H1 (cell line): Measurements from ENCODE around the gene SLC2A11. TPM values are rescaled to one million over a fixed set of nuclear protein-coding genes. Genes with fewer than 3 reads are reported as not detected.

Experiments used
- CTCF ChIA-PET: fragments of 300-600 bp; sonication (Branson Sonifier 250); formaldehyde crosslinking; loops from one replicate; lab custom pipeline; 2021; ENCODE audit not compliant: partially characterized antibody; lab: Charles Lee
- POLR2A ChIA-PET: fragments of 300-600 bp; sonication (Branson Sonifier 250); formaldehyde crosslinking; loops from one replicate; lab custom pipeline; 2021; ENCODE audit warnings: inconsistent platforms; ENCODE audit not compliant: partially characterized antibody; lab: Charles Lee
- DNase-seq, 2 experiments: peaks; one replicate each; pipeline versions ENCODE4 v3.0.0 to v3.0.0-alpha.2; 2010 to 2022; ENCODE audit warnings: low spot score in 2 of 2, low read depth in 1 of 2, mixed read lengths in 1 of 2
- FAIRE-seq: peaks from 2 replicates; lab custom pipeline; 2011; peaks lifted over from hg19 to GRCh38; lab: Jason Lieb, UNC
- H2AFZ ChIP-seq: 2 replicates; pipeline ENCODE4 v1.8.1; 2012; ENCODE audit warnings: low read length, inconsistent platforms
- H2AK5ac ChIP-seq: 2 replicates; pipeline ENCODE4 v1.6.1; 2013; ENCODE audit warnings: low read depth, low read length
- H2BK120ac ChIP-seq: replicated peaks from 2 replicates; pipeline ENCODE3; 2013; ENCODE audit warnings: low read depth, low read length, inconsistent platforms
- H2BK12ac ChIP-seq: 2 replicates; pipeline ENCODE4 v1.6.1; 2013; ENCODE audit warnings: low read depth, low read length
- H2BK15ac ChIP-seq: 2 replicates; pipeline ENCODE4 v1.6.1; 2013; ENCODE audit warnings: low read length
- H2BK20ac ChIP-seq: 2 replicates; pipeline ENCODE4 v1.6.1; 2013; ENCODE audit warnings: low read length
- H2BK5ac ChIP-seq: 2 replicates; pipeline ENCODE4 v1.6.1; 2013; ENCODE audit warnings: low read depth, low read length
- H3K14ac ChIP-seq: 2 replicates; pipeline ENCODE4 v1.6.1; 2013; ENCODE audit warnings: inconsistent platforms; ENCODE audit not compliant: insufficient read length
- H3K18ac ChIP-seq: 2 replicates; pipeline ENCODE4 v1.6.1; 2013; ENCODE audit warnings: low read length; ENCODE audit errors: extremely low read depth
- H3K23ac ChIP-seq: 2 replicates; pipeline ENCODE4 v1.6.1; 2013; ENCODE audit warnings: inconsistent platforms; ENCODE audit not compliant: insufficient read length
- H3K23me2 ChIP-seq: 2 replicates; pipeline ENCODE4 v1.6.1; 2013; ENCODE audit warnings: low read depth, low read length
- H3K27ac ChIP-seq: 2 replicates; pipeline ENCODE4 v1.6.1; 2011; ENCODE audit warnings: low read depth, low read length, inconsistent platforms
- H3K27me3 ChIP-seq, 4 experiments: replicated peaks in 1 of 4; 1 replicate in 1 of 4; 2 replicates in 3 of 4; pipeline versions ENCODE4 v1.6.1 to v1.8.1; 2011 to 2013; ENCODE audit warnings: low read length in 3 of 4, mild to moderate bottlenecking in 3 of 4, inconsistent platforms in 2 of 4, mixed read lengths in 2 of 4, moderate library complexity in 1 of 4; ENCODE audit not compliant: control insufficient read depth in 3 of 4, insufficient read depth in 3 of 4; ENCODE audit errors: extremely low read depth in 1 of 4
- H3K36me3 ChIP-seq, 4 experiments: 2 replicates each; pipeline versions ENCODE4 v1.6.1 to v1.8.1; 2011 to 2013; ENCODE audit warnings: mild to moderate bottlenecking in 4 of 4, low read length in 3 of 4, moderate library complexity in 2 of 4, control low read depth in 1 of 4, inconsistent platforms in 1 of 4; ENCODE audit not compliant: insufficient read depth in 4 of 4, control insufficient read depth in 2 of 4
- H3K4ac ChIP-seq: replicated peaks from 2 replicates; pipeline ENCODE3; 2013; ENCODE audit warnings: low read length, low read depth, mixed read lengths, inconsistent platforms; ENCODE audit not compliant: insufficient read length
- H3K4me1 ChIP-seq, 4 experiments: replicated peaks in 1 of 4; 1 replicate in 1 of 4; 2 replicates in 3 of 4; pipeline versions ENCODE4 v1.6.1 to v1.8.1; 2011 to 2013; ENCODE audit warnings: low read length in 3 of 4, inconsistent platforms in 2 of 4, mixed read lengths in 1 of 4; ENCODE audit not compliant: insufficient read depth in 4 of 4, control insufficient read depth in 3 of 4
- H3K4me2 ChIP-seq, 2 experiments: 2 replicates each; pipeline versions ENCODE4 v1.6.1 to v1.8.1; 2011 to 2013; ENCODE audit warnings: low read depth in 2 of 2, low read length in 2 of 2, control low read depth in 1 of 2, inconsistent platforms in 1 of 2, mild to moderate bottlenecking in 1 of 2; ENCODE audit not compliant: insufficient read depth in 1 of 2
- H3K4me3 ChIP-seq, 4 experiments: fragments of 200-600, 300-600 bp in 1 of 4; sonication (generic), shearing (Covaris generic), sonication (Bioruptor Twin) in 1 of 4; 2 replicates each; pipeline versions ENCODE4 v1.5.1 to v1.8.1; 2011 to 2016; ENCODE audit warnings: low read length in 4 of 4, low read depth in 3 of 4, control low read depth in 2 of 4, inconsistent platforms in 2 of 4, mild to moderate bottlenecking in 2 of 4, mixed read lengths in 1 of 4, moderate library complexity in 1 of 4; ENCODE audit not compliant: insufficient read depth in 2 of 4; ENCODE audit errors: extremely low read depth in 1 of 4
- H3K56ac ChIP-seq: replicated peaks from 2 replicates; pipeline ENCODE3; 2013; ENCODE audit warnings: low read depth, mild to moderate bottlenecking, mixed read lengths, low read length, inconsistent platforms; ENCODE audit not compliant: insufficient read length
- H3K79me1 ChIP-seq: 2 replicates; pipeline ENCODE4 v1.6.1; 2013; ENCODE audit warnings: low read depth, low read length, control low read depth
- H3K79me2 ChIP-seq, 2 experiments: 2 replicates each; pipeline versions ENCODE4 v1.6.1 to v1.8.1; 2012 to 2013; ENCODE audit warnings: low read length in 2 of 2, mild to moderate bottlenecking in 2 of 2, inconsistent platforms in 1 of 2; ENCODE audit not compliant: insufficient read depth in 2 of 2, control insufficient read depth in 1 of 2
- H3K9ac ChIP-seq, 4 experiments: replicated peaks in 1 of 4; 1 replicate in 1 of 4; 2 replicates in 3 of 4; pipeline versions ENCODE4 v1.6.1 to v1.8.1; 2011 to 2013; ENCODE audit warnings: low read depth in 3 of 4, low read length in 3 of 4, control low read depth in 2 of 4, mild to moderate bottlenecking in 2 of 4, moderate library complexity in 2 of 4, inconsistent platforms in 1 of 4; ENCODE audit errors: extremely low read depth in 1 of 4
- H3K9me3 ChIP-seq, 2 experiments: 2 replicates each; pipeline versions ENCODE4 v1.6.1 to v1.8.1; 2012 to 2013; ENCODE audit warnings: mild to moderate bottlenecking in 2 of 2, moderate library complexity in 2 of 2, control low read depth in 1 of 2, inconsistent platforms in 1 of 2, low read depth in 1 of 2, low read length in 1 of 2, mixed read lengths in 1 of 2; ENCODE audit not compliant: insufficient read depth in 2 of 2
- H4K20me1 ChIP-seq, 2 experiments: replicated peaks in 1 of 2; 2 replicates each; pipeline versions ENCODE3 to v1.8.1; 2011 to 2013; ENCODE audit warnings: inconsistent platforms in 2 of 2, low read length in 2 of 2, mild to moderate bottlenecking in 1 of 2; ENCODE audit not compliant: insufficient read depth in 2 of 2, control insufficient read depth in 1 of 2
- H4K5ac ChIP-seq: 2 replicates; pipeline ENCODE4 v1.6.1; 2013; ENCODE audit warnings: low read length, low read depth, mixed read lengths, inconsistent platforms; ENCODE audit not compliant: insufficient read length
- H4K8ac ChIP-seq: 2 replicates; pipeline ENCODE4 v1.8.0; 2013; ENCODE audit warnings: mild to moderate bottlenecking, moderate library complexity, low read length, inconsistent platforms; ENCODE audit not compliant: insufficient read depth; ENCODE audit errors: extremely low read depth
- H4K91ac ChIP-seq: replicated peaks from 2 replicates; pipeline ENCODE3; 2013; ENCODE audit warnings: low read length, mixed read lengths, inconsistent platforms; ENCODE audit not compliant: insufficient read length
- CEBPB ChIP-seq: IDR thresholded peaks from 2 replicates; pipeline ENCODE4 v1.6.1; 2012; ENCODE audit warnings: low read depth, low read length
- CTCF ChIP-seq, 3 experiments: IDR thresholded peaks; 1 replicate in 2 of 3; 2 replicates in 1 of 3; pipeline versions ENCODE4 v1.5.1 to v1.6.1; 2011; ENCODE audit warnings: low read length in 3 of 3, mild to moderate bottlenecking in 3 of 3, inconsistent platforms in 2 of 3, low read depth in 1 of 3, moderate library complexity in 1 of 3; ENCODE audit not compliant: insufficient read depth in 1 of 3; ENCODE audit errors: control extremely low read depth in 1 of 3
- EGR1 ChIP-seq: IDR thresholded peaks from 2 replicates; pipeline ENCODE4 v1.6.1; 2011; ENCODE audit warnings: low read depth, low read length, borderline replicate concordance
- GABPA ChIP-seq: IDR thresholded peaks from 2 replicates; pipeline ENCODE4 v1.6.1; 2011; ENCODE audit warnings: mild to moderate bottlenecking, low read length, moderate library complexity, borderline replicate concordance; ENCODE audit not compliant: insufficient read depth
- GTF2F1 ChIP-seq: IDR thresholded peaks from 2 replicates; pipeline ENCODE4 v1.6.1; 2012; ENCODE audit warnings: low read depth, low read length, improper control_type of control experiment, borderline replicate concordance
- HDAC6 ChIP-seq: IDR thresholded peaks from one replicate; pipeline ENCODE4 v1.7.1; 2012; ENCODE audit warnings: low read depth, mild to moderate bottlenecking, inconsistent platforms, low read length, moderate library complexity
- POU5F1 ChIP-seq: IDR thresholded peaks from 2 replicates; pipeline ENCODE4 v1.6.1; 2011; ENCODE audit warnings: low read depth, mild to moderate bottlenecking, low read length, moderate library complexity
- RAD21 ChIP-seq, 2 experiments: IDR thresholded peaks in 1 of 2; conservative IDR thresholded peaks in 1 of 2; 2 replicates each; pipeline ENCODE4 v1.6.1; 2011; ENCODE audit warnings: low read depth in 2 of 2, low read length in 2 of 2, improper control_type of control experiment in 1 of 2, inconsistent platforms in 1 of 2, mild to moderate bottlenecking in 1 of 2, moderate library complexity in 1 of 2
- SRF ChIP-seq: IDR thresholded peaks from 2 replicates; pipeline ENCODE4 v1.6.1; 2011; ENCODE audit warnings: mild to moderate bottlenecking, low read depth, low read length, moderate library complexity
- WGBS, 2 experiments: shearing (Covaris generic) in 1 of 2; methylation state at CpG; one replicate each; pipeline versions ENCODE4 v1.1.6 to v1.1.7; 2013 to 2015; ENCODE audit warnings: low lambda C conversion rate in 2 of 2, mixed read lengths in 2 of 2, inconsistent platforms in 1 of 2, low coverage in 1 of 2, missing lambda C conversion rate in 1 of 2; ENCODE audit not compliant: insufficient replicate concordance in 2 of 2, insufficient coverage in 1 of 2, insufficient read length in 1 of 2; ENCODE audit errors: extremely low coverage in 1 of 2, missing lambda C conversion rate in 1 of 2; 5-methylcytosine and 5-hydroxymethylcytosine counted together
- polyA plus RNA-seq, 7 experiments: library from polyadenylated mRNA; depleted of rRNA in 3 of 7; stranded (reverse) in 5 of 7; unstranded in 2 of 7; fragments of >200 nt in 5 of 7; fragments of 200-250 nt in 2 of 7; gene quantifications; 1 replicate in 5 of 7; 2 replicates in 1 of 7; 4 replicates in 1 of 7; pipeline versions ENCODE4 v1.2.1 to v1.2.3, GENCODE V29; 2011 to 2013; ENCODE audit warnings: missing spikeins in 2 of 7, mixed read lengths in 2 of 7
- total RNA-seq: library from RNA; stranded (reverse); fragmentation: NEBNext Ultra II Directional; extraction: Animal tissue kit (Norgen Biotek cat#: 25700); gene quantifications from 2 replicates; pipeline ENCODE4 v1.2.1, GENCODE V29; 2021

SLC2A11 gene
- total and polyA plus RNA-seq, 2 of the 8 experiments (the other 6 are each of a cell fraction or from before 2014, with no cell fraction given): 10.7 to 12.5 TPM

GRCh38 chr22:23888615-23889401 lies 31.1 kb downstream of the SLC2A11 start:
- Histone ChIP-seq H3K23ac (no peak overlapping the region), H3K27me3 (peaks cover 0 to 3% (median 1%) of the 10 kb centered on the region in 4 experiments; a peak in 2 of 7 replicates), H2BK120ac (no peak overlapping the region), H3K9ac (no peak overlapping the region), H3K4me3 (no peak overlapping the region), H2AK5ac (no peak overlapping the region), H2BK20ac (no peak overlapping the region; the same call in 1 of the 2 replicates), H4K5ac (no peak overlapping the region), H3K4ac (no peak overlapping the region), H3K18ac (no peak overlapping the region), H4K91ac (no peak overlapping the region), H3K79me2 (no peaks in the 10 kb centered on the region), H3K4me1 (peaks cover 2 to 13% (median 8%) of the 10 kb centered on the region in 4 experiments; a peak in 6 of 7 replicates)
- FAIRE-seq: no peak
- CTCF ChIA-PET: interaction anchor here (0.6 to 3.6 kb wide), 19 partner anchors 10 to 826 kb away, joined by 3 to 18 read pairs (median 4); partner anchors contain the start of gene SLC2A11
- POLR2A ChIA-PET: interaction anchor here (0.6 to 1.1 kb wide), 7 partner anchors 8 to 394 kb away, joined by 3 to 5 read pairs (median 3); no protein-coding TSS in a partner anchor
- TF ChIP-seq CEBPB (no peak), EGR1 (no peak), SRF (no peak), HDAC6 (no peak), RAD21 (IDR thresholded peaks at IDR 0.05 in 1 of 2, conservative IDR thresholded peaks at IDR 0.05 in 1 of 2; ENCODE audit: low read depth in 2 of 2, low read length in 2 of 2) (peak; percentile 53 to 65), CTCF (IDR thresholded peaks at IDR 0.05; ENCODE audit: control extremely low read depth in 1 of 3, insufficient read depth in 1 of 3, low read depth in 1 of 3, low read length in 3 of 3) (peak in 2 of 3 experiments; percentile 9 to 44; a peak in 3 of 4 replicates), GTF2F1 (no peak), POU5F1 (no peak), GABPA (no peak)
- TF ChIP-seq, all 59 proteins: peak for 2
- Histone ChIP-seq H2BK12ac (no peak overlapping the region), H3K79me1 (no peaks in the 10 kb centered on the region), H3K23me2 (peaks cover 4% of the 10 kb centered on the region), H3K36me3 (no peaks in the 10 kb centered on the region), H3K27ac (no peak overlapping the region), H2BK15ac (no peak overlapping the region), H2BK5ac (no peak overlapping the region), H3K56ac (no peak overlapping the region), H3K4me2 (no peak overlapping the region), H3K9me3 (peaks cover 7 to 9% of the 10 kb centered on the region in 2 experiments; a peak in 2 of 4 replicates), H4K8ac (peak overlapping the region; percentile 53), H2AFZ (no peak overlapping the region), H3K14ac (no peak overlapping the region), H4K20me1 (no peaks in the 10 kb centered on the region)
- no peak for DNase-seq
- WGBS, 2 experiments: 82% methylated on average over 11 of the region's 11 CpGs; no CpG with 5 or more reads in 1 of the 2 experiments
